ENCODE data around the gene SYS1. TPM values are rescaled to one million over a fixed set of nuclear protein-coding genes. Genes with fewer than 3 reads are reported as not detected.

The SYS1 gene
- 20.0 TPM for total RNA-seq

- peak; percentile 100 for DNase-seq
These were observed at the start of gene SYS1 for GRCh38 chr20:45362804-45363610. TSS of gene SYS1 (plus strand) at chr20:45363156. CDS start at chr20:45363532, 376 bp downstream.

GRCh38 chr20:45313943-45314342 lies 49.0 kb upstream of the SYS1 start:
- DNase-seq = no peak

- DNase-seq = no peak
These were observed 47.3 kb upstream of the SYS1 start for GRCh38 chr20:45315672-45316071.

GRCh38 chr20:45316150-45317080 lies 46.5 kb upstream of the SYS1 start:
- DNase-seq = no peak

- DNase-seq = no peak
These were observed 45.1 kb upstream of the SYS1 start for GRCh38 chr20:45317826-45318225.

- DNase-seq = no peak
These were observed 44.5 kb upstream of the SYS1 start for GRCh38 chr20:45318386-45318939.

- DNase-seq = no peak
These were observed 44.0 kb upstream of the SYS1 start for GRCh38 chr20:45318948-45319347.

- DNase-seq = no peak
These were observed 41.9 kb upstream of the SYS1 start for GRCh38 chr20:45320948-45321595.

GRCh38 chr20:45322952-45323383 lies 40.0 kb upstream of the SYS1 start:
- DNase-seq = peak; percentile 46

GRCh38 chr20:45323731-45324130 lies 39.2 kb upstream of the SYS1 start:
- no peak for DNase-seq

GRCh38 chr20:45325371-45325770 lies 37.6 kb upstream of the SYS1 start:
- DNase-seq = no peak

- no peak for DNase-seq
These were observed 34.5 kb upstream of the SYS1 start for GRCh38 chr20:45328451-45328850.

GRCh38 chr20:45329497-45330319 lies 33.2 kb upstream of the SYS1 start:
- no peak for DNase-seq

- DNase-seq = no peak
These were observed 32.5 kb upstream of the SYS1 start for GRCh38 chr20:45330476-45330875.

- DNase-seq = no peak
These were observed 26.2 kb upstream of the SYS1 start for GRCh38 chr20:45336530-45337366.

- DNase-seq = no peak
These were observed 25.4 kb upstream of the SYS1 start for GRCh38 chr20:45337367-45338120.

GRCh38 chr20:45338121-45339030 lies 24.6 kb upstream of the SYS1 start:
- no peak for DNase-seq

- DNase-seq = no peak
These were observed 23.9 kb upstream of the SYS1 start for GRCh38 chr20:45339084-45339483.

- no peak for DNase-seq
These were observed 23.2 kb upstream of the SYS1 start for GRCh38 chr20:45339799-45340198.
